ENCODE results near the gene SFT2D1. TPM values are rescaled to one million over a fixed set of nuclear protein-coding genes. Genes with fewer than 3 reads are reported as not detected.

SFT2D1 gene
- total RNA-seq, 1 donor, result 25.7 TPM

GRCh38 chr6:166318649-166319600 is 23.4 kb downstream of the SFT2D1 start:
- H3K27ac ChIP-seq (ENCODE audit: low read depth, low read length), result no peak overlapping the region
- no peaks in the 10 kb centered on the region for H3K4me1 ChIP-seq (ENCODE audit: insufficient read depth, low read length)
- no peak for TF ChIP-seq CTCF (IDR thresholded peaks at IDR 0.05; ENCODE audit: extremely low read depth, low read depth, low read length)
- no peaks in the 10 kb centered on the region for H3K9me3 ChIP-seq (ENCODE audit: low read depth, low read length)
- H3K27me3 ChIP-seq (ENCODE audit: insufficient read depth, low read length), result no peaks in the 10 kb centered on the region
- H3K36me3 ChIP-seq (ENCODE audit: insufficient read depth, low read length), result peaks cover 27% of the 10 kb centered on the region
- no peaks in the 10 kb centered on the region for H4K20me1 ChIP-seq (ENCODE audit: insufficient read depth, low read length)
- no peak overlapping the region for H2AFZ ChIP-seq (ENCODE audit: low read length)
- H3K4me2 ChIP-seq (ENCODE audit: insufficient read depth, low read length), result no peak overlapping the region
- no peak overlapping the region for H3K4me3 ChIP-seq (ENCODE audit: insufficient read depth, low read length)
- no peak for DNase-seq (ENCODE audit: insufficient read length, low spot score, missing footprints)
- H3K79me2 ChIP-seq (ENCODE audit: insufficient read depth, low read length), result no peaks in the 10 kb centered on the region

- Histone ChIP-seq H3K36me3 (ENCODE audit: insufficient read depth, low read length) (peaks cover 20% of the 10 kb centered on the region), H3K4me3 (ENCODE audit: insufficient read depth, low read length) (no peak overlapping the region), H3K9me3 (ENCODE audit: low read depth, low read length) (no peaks in the 10 kb centered on the region), H2AFZ (ENCODE audit: low read length) (no peak overlapping the region), H3K4me2 (ENCODE audit: insufficient read depth, low read length) (no peak overlapping the region), H3K27me3 (ENCODE audit: insufficient read depth, low read length) (no peaks in the 10 kb centered on the region), H3K27ac (ENCODE audit: low read depth, low read length) (no peak overlapping the region), H4K20me1 (ENCODE audit: insufficient read depth, low read length) (no peaks in the 10 kb centered on the region), H3K4me1 (ENCODE audit: insufficient read depth, low read length) (no peaks in the 10 kb centered on the region), H3K79me2 (ENCODE audit: insufficient read depth, low read length) (no peaks in the 10 kb centered on the region)
- no peak for TF ChIP-seq CTCF (IDR thresholded peaks at IDR 0.05; ENCODE audit: extremely low read depth, low read depth, low read length)
- no peak for DNase-seq (ENCODE audit: insufficient read length, low spot score, missing footprints)
These were observed 24.1 kb downstream of the SFT2D1 start for GRCh38 chr6:166318227-166318626.

- Histone ChIP-seq H3K36me3 (ENCODE audit: insufficient read depth, low read length) (peaks cover 14% of the 10 kb centered on the region), H3K79me2 (ENCODE audit: insufficient read depth, low read length) (no peaks in the 10 kb centered on the region), H3K9me3 (ENCODE audit: low read depth, low read length) (no peaks in the 10 kb centered on the region), H3K27me3 (ENCODE audit: insufficient read depth, low read length) (no peaks in the 10 kb centered on the region), H3K4me1 (ENCODE audit: insufficient read depth, low read length) (no peaks in the 10 kb centered on the region), H4K20me1 (ENCODE audit: insufficient read depth, low read length) (no peaks in the 10 kb centered on the region), H2AFZ (ENCODE audit: low read length) (no peak overlapping the region), H3K27ac (ENCODE audit: low read depth, low read length) (no peak overlapping the region), H3K4me3 (ENCODE audit: insufficient read depth, low read length) (no peak overlapping the region), H3K4me2 (ENCODE audit: insufficient read depth, low read length) (no peak overlapping the region)
- no peak for DNase-seq (ENCODE audit: insufficient read length, low spot score, missing footprints)
- TF ChIP-seq CTCF (IDR thresholded peaks at IDR 0.05; ENCODE audit: extremely low read depth, low read depth, low read length), result no peak
These were observed 24.8 kb downstream of the SFT2D1 start for GRCh38 chr6:166317261-166318212.
